Measurements from ENCODE around the gene MACF1.
A peak's percentile ranks its signal among the peaks of the same experiment; 100 is the strongest.
"Not testable (repeated sequence)": the region's sequence is repeated elsewhere in the genome, so short reads cannot be mapped to it uniquely, and the experiment has no call there.

The MACF1 gene

GRCh38 chr1:39505289-39505688 lies 300.8 kb downstream of the MACF1 start:
- DNase-seq (ENCODE audit: low read depth), result no peak
- TF ChIP-seq CTCF (conservative IDR thresholded peaks at IDR 0.05; ENCODE audit: low read length), result no peak
- no peak overlapping the region for H3K4me3 ChIP-seq (ENCODE audit: low read length)

GRCh38 chr1:39507230-39507928 lies 302.9 kb downstream of the MACF1 start:
- no peak for DNase-seq (ENCODE audit: low read depth)
- TF ChIP-seq CTCF (conservative IDR thresholded peaks at IDR 0.05; ENCODE audit: low read length), result peak; percentile 38
- no peak overlapping the region for H3K4me3 ChIP-seq (ENCODE audit: low read length)

DNA sequence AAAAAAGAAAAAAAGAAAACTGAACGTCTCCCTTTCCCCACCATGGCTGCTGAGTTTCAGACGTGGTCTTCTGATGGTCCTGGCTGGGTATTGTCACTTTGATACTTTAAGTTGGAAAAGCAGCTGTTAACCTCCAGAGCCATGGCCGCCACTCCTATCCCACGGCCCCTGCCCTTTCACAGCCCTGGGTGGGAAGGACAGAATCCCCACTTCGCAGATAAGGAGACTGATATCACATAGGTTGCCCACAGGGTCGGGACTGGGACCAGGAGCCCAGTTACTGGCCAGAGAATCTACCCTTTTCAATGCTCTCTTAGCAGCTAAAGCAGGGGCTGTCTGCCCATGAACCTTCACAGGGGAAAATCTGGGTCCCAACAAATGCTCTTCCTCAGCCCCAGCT lies 303.8 kb downstream of the MACF1 start:
- TF ChIP-seq CTCF (conservative IDR thresholded peaks at IDR 0.05; ENCODE audit: low read length), result no peak
- no peak overlapping the region for H3K4me3 ChIP-seq (ENCODE audit: low read length)

GRCh38 chr1:39508857-39509305 lies 304.4 kb downstream of the MACF1 start:
- TF ChIP-seq CTCF (conservative IDR thresholded peaks at IDR 0.05; ENCODE audit: low read length), result no peak
- no peak overlapping the region for H3K4me3 ChIP-seq (ENCODE audit: low read length)
- peak; percentile 40 for DNase-seq (ENCODE audit: low read depth)

More for the DNA sequence above, 303.8 kb downstream of the MACF1 start:
- DNase-seq (ENCODE audit: low read depth), result no peak

GRCh38 chr1:39509360-39510009 lies 305.0 kb downstream of the MACF1 start:
- DNase-seq (ENCODE audit: low read depth), result peak; percentile 29
- H3K4me3 ChIP-seq (ENCODE audit: low read length), result no peak overlapping the region
- no peak for TF ChIP-seq CTCF (conservative IDR thresholded peaks at IDR 0.05; ENCODE audit: low read length)

- not testable (repeated sequence) for H3K4me3 ChIP-seq (ENCODE audit: low read length); DNase-seq (ENCODE audit: low read depth)
Observed at GRCh38 chr1:39510570-39511186, 306.2 kb downstream of the MACF1 start.

DNA sequence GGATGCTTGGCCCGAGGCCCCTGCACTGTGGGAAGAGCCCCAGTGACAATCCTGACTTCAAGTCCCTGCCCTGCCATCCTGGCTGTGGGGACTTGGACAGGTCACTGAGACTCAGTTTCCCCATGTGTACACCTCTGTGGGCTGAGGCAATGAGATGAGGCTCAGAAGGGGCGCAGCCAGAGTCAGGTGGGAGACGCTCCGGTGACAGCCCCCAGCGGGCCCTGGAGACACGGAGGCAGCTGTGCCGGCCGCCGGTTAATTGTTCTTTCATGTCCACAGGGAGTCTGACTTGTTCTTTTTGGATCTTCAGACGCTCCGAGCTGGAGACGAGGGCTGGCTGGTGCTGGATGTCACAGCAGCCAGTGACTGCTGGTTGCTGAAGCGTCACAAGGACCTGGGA lies 307.0 kb downstream of the MACF1 start:
- H3K4me3 ChIP-seq (ENCODE audit: low read length); DNase-seq (ENCODE audit: low read depth): not testable (repeated sequence)

DNA sequence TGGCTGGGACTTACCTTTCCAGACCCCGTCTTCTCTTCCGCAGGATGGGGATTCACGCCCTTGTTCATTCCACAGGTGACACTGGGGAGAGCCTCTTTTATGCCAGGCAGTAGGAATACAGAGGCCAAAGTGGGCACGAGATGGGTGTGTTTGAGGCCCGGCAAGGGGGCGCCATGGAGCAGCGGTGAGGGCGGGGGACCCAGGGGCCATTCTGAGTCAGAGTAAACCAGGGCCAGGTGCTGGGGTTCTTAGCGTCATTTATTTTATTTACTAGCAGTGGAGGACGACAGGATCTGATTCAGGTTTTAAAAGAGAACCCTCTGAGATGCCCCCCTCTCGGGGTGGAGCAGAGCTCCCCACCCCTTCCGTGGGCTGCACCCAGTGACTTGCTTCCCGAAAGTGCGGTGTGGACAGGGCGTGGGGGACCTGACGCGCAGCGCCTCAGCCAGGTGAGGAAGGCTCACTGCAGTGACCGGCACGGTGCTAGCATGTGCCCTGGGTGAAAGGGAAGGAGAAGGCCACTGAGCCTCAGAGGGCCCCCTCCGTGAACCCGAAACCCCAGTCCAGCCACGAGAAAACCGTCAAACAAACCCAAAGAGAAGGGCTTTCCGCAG lies 307.8 kb downstream of the MACF1 start:
- DNase-seq (ENCODE audit: low read depth); H3K4me3 ChIP-seq (ENCODE audit: low read length): not testable (repeated sequence)

- not testable (repeated sequence) for H3K4me3 ChIP-seq (ENCODE audit: low read length)
- peak; percentile 4 for DNase-seq (ENCODE audit: low read depth)
Observed at GRCh38 chr1:39514710-39515124, 310.2 kb downstream of the MACF1 start.

GRCh38 chr1:39515131-39516086 lies 310.9 kb downstream of the MACF1 start:
- peak; percentile 54 for DNase-seq (ENCODE audit: low read depth)
- peak overlapping the region; percentile 55 for H3K4me3 ChIP-seq (ENCODE audit: low read length)

GRCh38 chr1:39516841-39517240 lies 312.3 kb downstream of the MACF1 start:
- not testable (repeated sequence) for DNase-seq (ENCODE audit: low read depth); H3K4me3 ChIP-seq (ENCODE audit: low read length)

DNA sequence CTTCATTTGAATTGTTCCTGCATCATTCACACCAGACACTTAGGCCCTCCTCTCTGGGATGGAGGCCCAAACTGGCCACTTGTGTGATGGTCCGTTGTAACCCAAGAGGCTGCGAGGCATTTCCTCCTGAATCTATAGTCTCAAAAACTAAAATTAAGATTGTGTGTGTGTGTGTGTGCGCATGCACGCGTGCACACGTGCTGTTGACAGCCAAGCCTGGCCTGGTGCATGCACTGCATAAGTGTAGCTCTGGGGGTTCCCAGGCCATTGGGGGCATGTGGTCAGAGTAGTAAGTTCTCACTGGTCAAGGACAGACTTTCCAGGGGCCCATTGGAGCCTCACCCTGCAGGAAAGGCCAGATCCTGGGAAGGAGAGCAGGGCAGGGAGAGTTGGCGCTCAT lies 313.4 kb downstream of the MACF1 start:
- not testable (repeated sequence) for H3K4me3 ChIP-seq (ENCODE audit: low read length); DNase-seq (ENCODE audit: low read depth)

Data from AG10803 (cell line).